GM23338 (cell line): ENCODE results near the gene GPR4. TPM values are rescaled to one million over a fixed set of nuclear protein-coding genes. Genes with fewer than 3 reads are reported as not detected.

ENCODE experiments used
- ATAC-seq: fragments of 200-7000 bp; cut with Tn5 transposase; 3 replicates; pipeline ENCODE4 v1.9.1; 2020
- DNase-seq: peaks from one replicate; pipeline ENCODE4 v3.0.0-alpha.2; 2015; ENCODE audit warnings: low spot score
- H2AFZ ChIP-seq: fragments of 200-600 bp; sonication (generic); 2 replicates; pipeline ENCODE4 v1.8.0; 2016; ENCODE audit warnings: antibody characterized with exemption, mild to moderate bottlenecking, moderate library complexity
- H3F3A ChIP-seq: fragments of 200-600 bp; sonication (generic); replicated peaks from 2 replicates; pipeline ENCODE4 v1.8.0; 2017; ENCODE audit warnings: antibody characterized with exemption, mixed run types, low read depth
- H3K27ac ChIP-seq: fragments of 200-600 bp; sonication (generic); 2 replicates; pipeline ENCODE4 v1.6.1; 2016; ENCODE audit warnings: low read depth
- H3K27me3 ChIP-seq: fragments of 200-600 bp; sonication (generic); 2 replicates; pipeline ENCODE4 v1.8.0; 2016; ENCODE audit warnings: mild to moderate bottlenecking, mixed run types, moderate library complexity; ENCODE audit not compliant: insufficient read depth
- H3K36me3 ChIP-seq: fragments of 200-600 bp; sonication (generic); 2 replicates; pipeline ENCODE4 v1.8.0; 2016; ENCODE audit warnings: mild to moderate bottlenecking; ENCODE audit not compliant: insufficient read depth
- H3K4me1 ChIP-seq: fragments of 200-600 bp; sonication (generic); 2 replicates; pipeline ENCODE4 v1.8.0; 2016; ENCODE audit warnings: mild to moderate bottlenecking, moderate library complexity; ENCODE audit not compliant: insufficient read depth
- H3K4me2 ChIP-seq: fragments of 200-600 bp; sonication (generic); 2 replicates; pipeline ENCODE4 v1.7.1; 2017; ENCODE audit warnings: mixed run types
- H3K4me3 ChIP-seq: fragments of 200-600 bp; sonication (generic); 2 replicates; pipeline ENCODE4 v1.6.1; 2016; ENCODE audit warnings: mixed run types
- H3K79me2 ChIP-seq: fragments of 200-600 bp; sonication (generic); replicated peaks from 2 replicates; pipeline ENCODE4 v1.8.0; 2017; ENCODE audit warnings: mild to moderate bottlenecking; ENCODE audit not compliant: insufficient read depth
- H3K9me2 ChIP-seq: fragments of 200-600 bp; sonication (generic); 2 replicates; pipeline ENCODE4 v1.8.0; 2017; ENCODE audit not compliant: insufficient read depth
- H4K20me1 ChIP-seq: fragments of 200-600 bp; sonication (generic); replicated peaks from 2 replicates; pipeline ENCODE4 v1.8.0; 2017; ENCODE audit warnings: mild to moderate bottlenecking; ENCODE audit not compliant: insufficient read depth
- H3K27ac Mint-ChIP-seq: 2 replicates; pipeline ENCODE4 v1.8.0; 2020; ENCODE audit warnings: inconsistent platforms, mild to moderate bottlenecking, moderate library complexity, mixed read lengths
- H3K27me3 Mint-ChIP-seq: 3 replicates; pipeline ENCODE4 v1.8.0; 2022; ENCODE audit warnings: low read depth, mild to moderate bottlenecking, moderate library complexity, mixed read lengths, inconsistent platforms; ENCODE audit not compliant: insufficient read depth, poor library complexity
- H3K36me3 Mint-ChIP-seq: 3 replicates; pipeline ENCODE4 v1.8.0; 2021; ENCODE audit warnings: low read depth, mild to moderate bottlenecking, inconsistent platforms, moderate library complexity, mixed read lengths
- H3K4me1 Mint-ChIP-seq: 3 replicates; pipeline ENCODE4 v1.8.0; 2020; ENCODE audit warnings: mild to moderate bottlenecking, inconsistent platforms, mixed read lengths
- H3K4me3 Mint-ChIP-seq: 3 replicates; pipeline ENCODE4 v1.8.0; 2021; ENCODE audit warnings: moderate library complexity, mild to moderate bottlenecking, inconsistent platforms, mixed read lengths
- H3K9me3 Mint-ChIP-seq: 3 replicates; pipeline ENCODE4 v1.8.0; 2020; ENCODE audit warnings: moderate library complexity, mild to moderate bottlenecking, inconsistent platforms, mixed read lengths
- CREB1 ChIP-seq: fragments of 250-450 bp; sonication (Bioruptor Pico); IDR thresholded peaks from 2 replicates; pipeline ENCODE4 v1.5.0; 2020; ENCODE audit warnings: low read depth, mild to moderate bottlenecking, moderate library complexity
- EZH2 ChIP-seq: fragments of 200-600 bp; sonication (generic); IDR thresholded peaks from one replicate; pipeline ENCODE4 v1.8.0; 2017; ENCODE audit warnings: antibody characterized with exemption, mild to moderate bottlenecking, low read depth; ENCODE audit not compliant: unreplicated experiment
- EZH2phosphoT487 ChIP-seq: fragments of 200-600 bp; sonication (generic); IDR thresholded peaks from one replicate; pipeline ENCODE4 v1.8.1; 2018; ENCODE audit warnings: antibody characterized with exemption; ENCODE audit not compliant: unreplicated experiment
- JUNB ChIP-seq: IDR thresholded peaks from one replicate; pipeline ENCODE4 v1.6.1; 2016; ENCODE audit warnings: antibody characterized with exemption; ENCODE audit not compliant: unreplicated experiment
- POLR2AphosphoS5 ChIP-seq: IDR thresholded peaks from 2 replicates; pipeline ENCODE4 v1.6.1; 2016; ENCODE audit warnings: antibody characterized with exemption, low read depth
- ZNF114 ChIP-seq: fragments of 250-450 bp; sonication (Bioruptor Pico); IDR thresholded peaks from 2 replicates; pipeline ENCODE4 v1.5.0; 2020; ENCODE audit warnings: mild to moderate bottlenecking, moderate library complexity
- ZNF331 ChIP-seq: fragments of 250-450 bp; sonication (Bioruptor Pico); IDR thresholded peaks from 2 replicates; pipeline ENCODE4 v1.5.0; 2020; ENCODE audit warnings: low read depth, mild to moderate bottlenecking, moderate library complexity
- polyA plus RNA-seq: library from polyadenylated mRNA; unstranded; fragments of >200 nt; fragmentation: Nextera tagmentation; extraction: Ambion mirVana; gene quantifications from 2 replicates; pipeline ENCODE4 v1.2.1, GENCODE V29; 2016
- total RNA-seq: library from RNA; depleted of rRNA; stranded (reverse); fragments of >200 nt; shearing (Covaris generic); gene quantifications from 2 replicates; pipeline ENCODE4 v1.2.3, GENCODE V29; 2014
- TF ChIP-seq, protein P1 (sequence below), 2 experiments: fragments of 200-600 bp in 1 of 2; sonication (generic) in 1 of 2; conservative IDR thresholded peaks; 2 replicates each; pipeline versions ENCODE4 v1.5.1 to v1.6.1; 2016 to 2017; ENCODE audit warnings: antibody characterized with exemption in 2 of 2, low read depth in 2 of 2, mild to moderate bottlenecking in 2 of 2, moderate library complexity in 1 of 2
- TF ChIP-seq, protein P2 (sequence below): IDR thresholded peaks from 2 replicates; pipeline ENCODE4 v1.6.1; 2016; ENCODE audit warnings: antibody characterized with exemption
- TF ChIP-seq, protein P3 (sequence below): fragments of 250-450 bp; sonication (Bioruptor Pico); IDR thresholded peaks from 2 replicates; pipeline ENCODE4 v1.5.0; 2020; ENCODE audit warnings: mild to moderate bottlenecking, moderate library complexity

The GPR4 gene
- total and polyA plus RNA-seq, 2 experiments from 2014 or later: 0.06 to 0.14 TPM

DNA sequence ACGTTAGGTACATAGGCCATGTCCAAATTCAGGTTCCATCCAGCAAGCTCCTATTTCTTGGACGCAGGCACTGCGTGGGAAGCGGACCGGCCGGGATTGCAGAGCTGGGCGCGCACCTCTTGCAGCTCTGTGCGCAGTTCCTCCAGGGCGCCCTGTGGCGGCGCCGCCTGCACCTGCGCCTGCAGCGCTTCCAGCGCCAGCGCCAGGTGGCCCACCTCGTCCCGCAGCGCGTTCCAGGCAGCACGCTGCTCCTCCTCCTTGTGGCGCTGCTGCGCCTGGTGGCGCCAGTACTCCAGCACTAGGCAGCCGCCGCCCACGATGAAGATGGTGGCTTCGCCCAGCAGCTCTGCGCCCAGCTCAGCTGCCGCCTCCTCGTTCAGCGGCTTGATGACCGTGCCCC lies 48.5 kb downstream of the GPR4 start:
- peak overlapping the region; percentile 94 for H2AFZ ChIP-seq
- peaks cover 7% of the 10 kb centered on the region for H3K36me3 Mint-ChIP-seq
- H3F3A ChIP-seq: 0 out of 2 replicates have a peak, but pooled peaks cover 7% of the 10 kb centered on the region
- H3K4me2 ChIP-seq: peak overlapping the region; percentile 73
- no peak overlapping the region for H3K27ac ChIP-seq
- H3K27me3 ChIP-seq: no peaks in the 10 kb centered on the region
- H3K4me1 Mint-ChIP-seq: peaks cover 8% of the 10 kb centered on the region
- H4K20me1 ChIP-seq: no peaks in the 10 kb centered on the region; the same call in 1 of the 2 replicates
- peak; percentile 92 for ATAC-seq
- DNase-seq: peak; percentile 92
- peak overlapping the region; percentile 45 for H3K4me3 ChIP-seq
- H3K27ac Mint-ChIP-seq: no peak overlapping the region
- peaks cover 7% of the 10 kb centered on the region for H3K4me1 ChIP-seq
- H3K27me3 Mint-ChIP-seq: peaks cover 17% of the 10 kb centered on the region
- H3K4me3 Mint-ChIP-seq: peak overlapping the region; percentile 58; the same call in 2 of the 3 replicates
- H3K36me3 ChIP-seq: no peaks in the 10 kb centered on the region
- H3K79me2 ChIP-seq: no peaks in the 10 kb centered on the region
- no peaks in the 10 kb centered on the region for H3K9me2 ChIP-seq
- H3K9me3 Mint-ChIP-seq: no peaks in the 10 kb centered on the region
- peak; percentile 64 for TF ChIP-seq POLR2AphosphoS5
- TF ChIP-seq, protein P1, sequence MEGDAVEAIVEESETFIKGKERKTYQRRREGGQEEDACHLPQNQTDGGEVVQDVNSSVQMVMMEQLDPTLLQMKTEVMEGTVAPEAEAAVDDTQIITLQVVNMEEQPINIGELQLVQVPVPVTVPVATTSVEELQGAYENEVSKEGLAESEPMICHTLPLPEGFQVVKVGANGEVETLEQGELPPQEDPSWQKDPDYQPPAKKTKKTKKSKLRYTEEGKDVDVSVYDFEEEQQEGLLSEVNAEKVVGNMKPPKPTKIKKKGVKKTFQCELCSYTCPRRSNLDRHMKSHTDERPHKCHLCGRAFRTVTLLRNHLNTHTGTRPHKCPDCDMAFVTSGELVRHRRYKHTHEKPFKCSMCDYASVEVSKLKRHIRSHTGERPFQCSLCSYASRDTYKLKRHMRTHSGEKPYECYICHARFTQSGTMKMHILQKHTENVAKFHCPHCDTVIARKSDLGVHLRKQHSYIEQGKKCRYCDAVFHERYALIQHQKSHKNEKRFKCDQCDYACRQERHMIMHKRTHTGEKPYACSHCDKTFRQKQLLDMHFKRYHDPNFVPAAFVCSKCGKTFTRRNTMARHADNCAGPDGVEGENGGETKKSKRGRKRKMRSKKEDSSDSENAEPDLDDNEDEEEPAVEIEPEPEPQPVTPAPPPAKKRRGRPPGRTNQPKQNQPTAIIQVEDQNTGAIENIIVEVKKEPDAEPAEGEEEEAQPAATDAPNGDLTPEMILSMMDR (conservative IDR thresholded peaks at IDR 0.05; ENCODE audit: low read depth in 2 of 2): peak; percentile 23 to 70; a peak in 3 of 4 replicates
- TF ChIP-seq, protein P2, sequence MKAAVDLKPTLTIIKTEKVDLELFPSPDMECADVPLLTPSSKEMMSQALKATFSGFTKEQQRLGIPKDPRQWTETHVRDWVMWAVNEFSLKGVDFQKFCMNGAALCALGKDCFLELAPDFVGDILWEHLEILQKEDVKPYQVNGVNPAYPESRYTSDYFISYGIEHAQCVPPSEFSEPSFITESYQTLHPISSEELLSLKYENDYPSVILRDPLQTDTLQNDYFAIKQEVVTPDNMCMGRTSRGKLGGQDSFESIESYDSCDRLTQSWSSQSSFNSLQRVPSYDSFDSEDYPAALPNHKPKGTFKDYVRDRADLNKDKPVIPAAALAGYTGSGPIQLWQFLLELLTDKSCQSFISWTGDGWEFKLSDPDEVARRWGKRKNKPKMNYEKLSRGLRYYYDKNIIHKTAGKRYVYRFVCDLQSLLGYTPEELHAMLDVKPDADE: no peak

DNA sequence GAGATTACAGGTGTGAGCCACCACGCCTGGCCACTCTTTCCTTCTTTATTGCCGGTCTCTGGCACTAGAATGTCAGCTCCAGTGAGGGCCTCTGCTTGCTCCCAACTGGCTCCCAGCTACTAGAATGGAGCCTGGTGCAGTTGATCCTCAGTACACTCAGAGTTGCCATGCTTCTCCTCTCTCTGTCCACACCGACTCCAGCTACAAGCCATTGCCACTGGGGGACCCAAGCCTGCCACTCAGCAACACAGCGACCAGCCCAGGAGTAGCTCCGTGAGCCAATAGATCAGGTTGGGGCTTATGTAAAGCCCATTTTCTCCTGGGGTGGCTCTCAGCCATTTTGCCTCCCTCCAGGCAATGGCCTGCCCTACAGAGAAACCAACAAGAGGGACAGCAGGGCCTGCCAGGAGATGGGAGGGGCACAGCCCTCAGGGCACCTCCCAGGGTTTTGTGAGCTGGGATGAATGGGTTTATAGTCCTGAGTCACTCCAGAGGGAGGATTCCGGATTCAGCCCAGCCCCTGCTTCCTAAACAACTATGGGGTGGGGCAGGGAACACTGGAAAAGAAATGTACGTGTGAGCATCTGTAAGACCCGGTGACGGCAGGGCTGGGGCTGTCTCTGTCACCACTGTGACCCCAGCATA lies 53.9 kb downstream of the GPR4 start:
- no peak overlapping the region for H3K27ac Mint-ChIP-seq
- ATAC-seq: peak; percentile 71
- no peaks in the 10 kb centered on the region for H3K27me3 ChIP-seq
- H3K4me3 ChIP-seq: no peak overlapping the region
- no peaks in the 10 kb centered on the region for H4K20me1 ChIP-seq
- no peak overlapping the region for H2AFZ ChIP-seq
- no peak overlapping the region for H3K4me2 ChIP-seq
- H3K9me2 ChIP-seq: no peaks in the 10 kb centered on the region
- peaks cover 14% of the 10 kb centered on the region for H3K27me3 Mint-ChIP-seq
- no peak for DNase-seq
- H3K36me3 Mint-ChIP-seq: peaks cover 5% of the 10 kb centered on the region
- peaks cover 8% of the 10 kb centered on the region for H3K4me1 Mint-ChIP-seq
- no peaks in the 10 kb centered on the region for H3K9me3 Mint-ChIP-seq
- no peaks in the 10 kb centered on the region for H3F3A ChIP-seq
- no peaks in the 10 kb centered on the region for H3K36me3 ChIP-seq
- no peaks in the 10 kb centered on the region for H3K4me1 ChIP-seq
- no peak overlapping the region for H3K4me3 Mint-ChIP-seq
- H3K27ac ChIP-seq: no peak overlapping the region
- no peaks in the 10 kb centered on the region for H3K79me2 ChIP-seq
- TF ChIP-seq ZNF114 (CRISPR knock-in tag) (no peak), EZH2phosphoT487 (no peak), ZNF331 (CRISPR knock-in tag) (no peak), CREB1 (no peak), EZH2 (no peak), JUNB (no peak), POLR2AphosphoS5 (no peak)
- TF ChIP-seq, protein P2: no peak
- TF ChIP-seq, protein P3, sequence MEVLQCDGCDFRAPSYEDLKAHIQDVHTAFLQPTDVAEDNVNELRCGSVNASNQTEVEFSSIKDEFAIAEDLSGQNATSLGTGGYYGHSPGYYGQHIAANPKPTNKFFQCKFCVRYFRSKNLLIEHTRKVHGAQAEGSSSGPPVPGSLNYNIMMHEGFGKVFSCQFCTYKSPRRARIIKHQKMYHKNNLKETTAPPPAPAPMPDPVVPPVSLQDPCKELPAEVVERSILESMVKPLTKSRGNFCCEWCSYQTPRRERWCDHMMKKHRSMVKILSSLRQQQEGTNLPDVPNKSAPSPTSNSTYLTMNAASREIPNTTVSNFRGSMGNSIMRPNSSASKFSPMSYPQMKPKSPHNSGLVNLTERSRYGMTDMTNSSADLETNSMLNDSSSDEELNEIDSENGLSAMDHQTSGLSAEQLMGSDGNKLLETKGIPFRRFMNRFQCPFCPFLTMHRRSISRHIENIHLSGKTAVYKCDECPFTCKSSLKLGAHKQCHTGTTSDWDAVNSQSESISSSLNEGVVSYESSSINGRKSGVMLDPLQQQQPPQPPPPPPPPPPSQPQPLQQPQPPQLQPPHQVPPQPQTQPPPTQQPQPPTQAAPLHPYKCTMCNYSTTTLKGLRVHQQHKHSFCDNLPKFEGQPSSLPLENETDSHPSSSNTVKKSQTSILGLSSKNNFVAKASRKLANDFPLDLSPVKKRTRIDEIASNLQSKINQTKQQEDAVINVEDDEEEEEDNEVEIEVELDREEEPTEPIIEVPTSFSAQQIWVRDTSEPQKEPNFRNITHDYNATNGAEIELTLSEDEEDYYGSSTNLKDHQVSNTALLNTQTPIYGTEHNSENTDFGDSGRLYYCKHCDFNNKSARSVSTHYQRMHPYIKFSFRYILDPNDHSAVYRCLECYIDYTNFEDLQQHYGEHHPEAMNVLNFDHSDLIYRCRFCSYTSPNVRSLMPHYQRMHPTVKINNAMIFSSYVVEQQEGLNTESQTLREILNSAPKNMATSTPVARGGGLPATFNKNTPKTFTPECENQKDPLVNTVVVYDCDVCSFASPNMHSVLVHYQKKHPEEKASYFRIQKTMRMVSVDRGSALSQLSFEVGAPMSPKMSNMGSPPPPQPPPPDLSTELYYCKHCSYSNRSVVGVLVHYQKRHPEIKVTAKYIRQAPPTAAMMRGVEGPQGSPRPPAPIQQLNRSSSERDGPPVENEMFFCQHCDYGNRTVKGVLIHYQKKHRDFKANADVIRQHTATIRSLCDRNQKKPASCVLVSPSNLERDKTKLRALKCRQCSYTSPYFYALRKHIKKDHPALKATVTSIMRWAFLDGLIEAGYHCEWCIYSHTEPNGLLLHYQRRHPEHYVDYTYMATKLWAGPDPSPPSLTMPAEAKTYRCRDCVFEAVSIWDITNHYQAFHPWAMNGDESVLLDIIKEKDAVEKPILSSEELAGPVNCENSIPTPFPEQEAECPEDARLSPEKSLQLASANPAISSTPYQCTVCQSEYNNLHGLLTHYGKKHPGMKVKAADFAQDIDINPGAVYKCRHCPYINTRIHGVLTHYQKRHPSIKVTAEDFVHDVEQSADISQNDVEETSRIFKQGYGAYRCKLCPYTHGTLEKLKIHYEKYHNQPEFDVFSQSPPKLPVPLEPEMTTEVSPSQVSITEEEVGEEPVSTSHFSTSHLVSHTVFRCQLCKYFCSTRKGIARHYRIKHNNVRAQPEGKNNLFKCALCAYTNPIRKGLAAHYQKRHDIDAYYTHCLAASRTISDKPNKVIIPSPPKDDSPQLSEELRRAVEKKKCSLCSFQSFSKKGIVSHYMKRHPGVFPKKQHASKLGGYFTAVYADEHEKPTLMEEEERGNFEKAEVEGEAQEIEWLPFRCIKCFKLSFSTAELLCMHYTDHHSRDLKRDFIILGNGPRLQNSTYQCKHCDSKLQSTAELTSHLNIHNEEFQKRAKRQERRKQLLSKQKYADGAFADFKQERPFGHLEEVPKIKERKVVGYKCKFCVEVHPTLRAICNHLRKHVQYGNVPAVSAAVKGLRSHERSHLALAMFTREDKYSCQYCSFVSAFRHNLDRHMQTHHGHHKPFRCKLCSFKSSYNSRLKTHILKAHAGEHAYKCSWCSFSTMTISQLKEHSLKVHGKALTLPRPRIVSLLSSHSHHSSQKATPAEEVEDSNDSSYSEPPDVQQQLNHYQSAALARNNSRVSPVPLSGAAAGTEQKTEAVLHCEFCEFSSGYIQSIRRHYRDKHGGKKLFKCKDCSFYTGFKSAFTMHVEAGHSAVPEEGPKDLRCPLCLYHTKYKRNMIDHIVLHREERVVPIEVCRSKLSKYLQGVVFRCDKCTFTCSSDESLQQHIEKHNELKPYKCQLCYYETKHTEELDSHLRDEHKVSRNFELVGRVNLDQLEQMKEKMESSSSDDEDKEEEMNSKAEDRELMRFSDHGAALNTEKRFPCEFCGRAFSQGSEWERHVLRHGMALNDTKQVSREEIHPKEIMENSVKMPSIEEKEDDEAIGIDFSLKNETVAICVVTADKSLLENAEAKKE (CRISPR knock-in tag): no peak
